A549 (cell line): ENCODE measurements around the gene CACNA1S. TPM values are rescaled to one million over a fixed set of nuclear protein-coding genes. Genes with fewer than 3 reads are reported as not detected.

ENCODE experiments used
- ATAC-seq, 2 experiments: fragments of 200-7000 bp in 1 of 2; fragments of >200 bp in 1 of 2; cut with Nextera tagmentation in 1 of 2; cut with Tn5 transposase in 1 of 2; 3 replicates each; pipeline versions ENCODE4 v1.8.0 to v1.9.1; 2018 to 2020; ENCODE audit warnings: mild to moderate bottlenecking in 1 of 2, moderate library complexity in 1 of 2
- CTCF ChIA-PET: fragments of 300-600 bp; sonication (Branson Sonifier 250); formaldehyde crosslinking; extraction: SDS; loops from one replicate; lab custom pipeline; 2021; ENCODE audit warnings: antibody characterized with exemption, inconsistent platforms; lab: Yijun Ruan, JAX
- POLR2A ChIA-PET: fragments of 350-600 bp; formaldehyde crosslinking; extraction: SDS; loops from one replicate; lab custom pipeline; 2021; ENCODE audit warnings: antibody characterized with exemption, inconsistent platforms; lab: Yijun Ruan, JAX
- DNase-seq, 2 experiments: peaks; one replicate each; pipeline versions ENCODE4 v3.0.0 to v3.0.0-alpha.2; 2011 to 2016; ENCODE audit warnings: low read depth in 1 of 2, low spot score in 1 of 2
- FAIRE-seq: peaks from 2 replicates; lab custom pipeline; 2011; peaks lifted over from hg19 to GRCh38; lab: Jason Lieb, UNC
- H3K27ac ChIP-seq, 2 experiments: fragments of >200 bp; sonication (Bioruptor Twin); formaldehyde crosslinking; 3 replicates each; pipeline ENCODE4 v1.5.1; 2016 to 2017
- H3K4me1 ChIP-seq: fragments of >200 bp; sonication (Bioruptor Twin); formaldehyde crosslinking; 3 replicates; pipeline ENCODE4 v1.6.1; 2016
- H3K4me2 ChIP-seq: fragments of >200 bp; sonication (Bioruptor Twin); formaldehyde crosslinking; 3 replicates; pipeline ENCODE4 v1.6.1; 2016
- H3K4me3 ChIP-seq: fragments of >200 bp; sonication (Bioruptor Twin); formaldehyde crosslinking; 3 replicates; pipeline ENCODE4 v1.5.1; 2016
- H3K9me3 ChIP-seq: fragments of >200 bp; sonication (Bioruptor Twin); formaldehyde crosslinking; 3 replicates; pipeline ENCODE4 v1.6.1; 2016
- BHLHE40 ChIP-seq: IDR thresholded peaks from 2 replicates; pipeline ENCODE4 v1.6.1; 2012; ENCODE audit warnings: low read depth, low read length, inconsistent platforms
- CBX2 ChIP-seq: fragments of 200-600 bp; sonication (generic); IDR thresholded peaks from 2 replicates; pipeline ENCODE4 v1.6.1; 2016; ENCODE audit warnings: low read depth, mild to moderate bottlenecking, borderline replicate concordance
- CBX8 ChIP-seq: fragments of 200-600 bp; sonication (generic); IDR thresholded peaks from 2 replicates; pipeline ENCODE4 v1.6.1; 2016
- EHF ChIP-seq: fragments of 250-450 bp; sonication (Bioruptor Pico); IDR thresholded peaks from 2 replicates; pipeline ENCODE4 v1.5.0; 2020; ENCODE audit warnings: mild to moderate bottlenecking
- EHMT2 ChIP-seq: fragments of 200-600 bp; sonication (generic); IDR thresholded peaks from 2 replicates; pipeline ENCODE4 v1.6.1; 2016; ENCODE audit warnings: antibody characterized with exemption, low read depth, mild to moderate bottlenecking, moderate library complexity
- EP300 ChIP-seq, 2 experiments: fragments of >200 bp; sonication (Bioruptor Twin); formaldehyde crosslinking; IDR thresholded peaks; 2 replicates in 1 of 2; 3 replicates in 1 of 2; pipeline ENCODE4 v1.6.1; 2016 to 2017
- ESRRA ChIP-seq: fragments of 150-350 bp; IDR thresholded peaks from 2 replicates; pipeline ENCODE4 v1.6.1; 2014; ENCODE audit warnings: mild to moderate bottlenecking, low read length, borderline replicate concordance
- FOSB ChIP-seq: fragments of 250-450 bp; sonication (Bioruptor Pico); IDR thresholded peaks from 2 replicates; pipeline ENCODE4 v1.5.0; 2020; ENCODE audit warnings: mild to moderate bottlenecking, moderate library complexity
- MYC ChIP-seq: IDR thresholded peaks from 2 replicates; pipeline ENCODE4 v1.6.1; 2012; ENCODE audit warnings: mild to moderate bottlenecking, inconsistent platforms, low read length, improper control_type of control experiment, borderline replicate concordance
- NFE2L2 ChIP-seq: fragments of 150-350 bp; conservative IDR thresholded peaks from 2 replicates; pipeline ENCODE4 v1.6.1; 2014; ENCODE audit warnings: low read length
- POLR2A ChIP-seq: IDR thresholded peaks from 2 replicates; pipeline ENCODE4 v1.6.1; 2012; ENCODE audit warnings: mild to moderate bottlenecking, low read length
- TFCP2L1 ChIP-seq: fragments of 250-450 bp; sonication (Bioruptor Pico); IDR thresholded peaks from 2 replicates; pipeline ENCODE4 v1.5.0; 2021; ENCODE audit warnings: mild to moderate bottlenecking
- TP53 ChIP-seq: fragments of 250-450 bp; sonication (Bioruptor Pico); IDR thresholded peaks from 2 replicates; pipeline ENCODE4 v1.5.0; 2021; ENCODE audit warnings: mild to moderate bottlenecking, moderate library complexity
- ZFP36 ChIP-seq: fragments of 450-650 bp; IDR thresholded peaks from 2 replicates; pipeline ENCODE4 v1.6.1; 2014; ENCODE audit warnings: borderline replicate concordance; ENCODE audit not compliant: partially characterized antibody
- ZNF302 ChIP-seq: fragments of 250-450 bp; sonication (Bioruptor Pico); IDR thresholded peaks from 2 replicates; pipeline ENCODE4 v1.9.0; 2021; ENCODE audit warnings: inconsistent platforms, mild to moderate bottlenecking, moderate library complexity
- WGBS: methylation state at CpG from one replicate; pipeline ENCODE4 v1.1.6; 2017; ENCODE audit errors: missing lambda C conversion rate; 5-methylcytosine and 5-hydroxymethylcytosine counted together
- polyA plus RNA-seq, 4 experiments: library from polyadenylated mRNA; depleted of rRNA in 3 of 4; stranded (reverse); fragments of >200 nt; fragmentation: RNase III in 1 of 4; extraction: RNeasy Plus Mini Kit Qiagen cat#74134 plus additional on column Dnase treatment in 1 of 4; gene quantifications; 2 replicates in 3 of 4; 3 replicates in 1 of 4; pipeline ENCODE4 v1.2.3, GENCODE V29; 2011 to 2017
- TF ChIP-seq, protein P1 (sequence below): fragments of >200 bp; sonication (Bioruptor Twin); formaldehyde crosslinking; IDR thresholded peaks from 2 replicates; pipeline ENCODE4 v1.6.1; 2016
- TF ChIP-seq, protein P2 (sequence below): IDR thresholded peaks from 2 replicates; pipeline ENCODE4 v1.6.1; 2012; ENCODE audit warnings: low read depth, borderline replicate concordance

The CACNA1S gene
- polyA plus RNA-seq, 2 of the 4 experiments (the other 2 are of a cell fraction), result 0.01 TPM; not detected in 1

DNA sequence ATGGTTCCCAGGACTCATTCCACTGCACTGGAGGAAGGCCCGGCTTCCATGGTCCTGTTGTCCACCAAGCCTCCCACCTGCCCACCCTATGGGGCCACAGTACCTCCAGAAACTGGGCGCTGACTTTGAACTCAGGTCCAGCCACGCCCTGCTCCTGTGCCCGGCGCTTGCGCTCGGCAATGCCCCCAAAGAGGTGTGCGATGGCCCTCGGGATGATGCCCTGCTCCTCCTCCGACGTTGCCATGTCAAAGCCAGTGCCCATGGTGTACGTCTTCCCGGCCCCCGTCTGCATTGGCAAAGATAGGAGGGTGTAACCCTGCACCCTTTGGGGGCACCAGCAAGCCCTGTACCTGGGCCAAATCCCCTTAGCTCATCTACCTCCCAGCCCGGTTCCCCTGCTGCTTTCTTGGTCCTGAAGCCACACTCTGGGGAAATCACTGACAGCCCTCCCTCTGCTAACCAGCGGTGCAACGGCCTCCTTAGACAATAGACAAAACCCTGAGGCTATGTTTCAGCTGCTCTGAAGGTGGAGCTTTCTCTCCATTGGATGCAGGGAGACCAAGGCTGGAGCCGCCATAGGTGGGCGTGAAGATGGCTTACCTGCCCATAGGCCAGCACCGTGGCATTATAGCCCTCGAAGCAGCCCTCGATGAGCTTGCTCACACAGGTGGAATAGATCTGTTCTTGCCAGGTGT is 103.4 kb downstream of the CACNA1S start:
- H3K27ac ChIP-seq, result no peak overlapping the region
- H3K9me3 ChIP-seq, result no peaks in the 10 kb centered on the region
- TF ChIP-seq, protein P1, sequence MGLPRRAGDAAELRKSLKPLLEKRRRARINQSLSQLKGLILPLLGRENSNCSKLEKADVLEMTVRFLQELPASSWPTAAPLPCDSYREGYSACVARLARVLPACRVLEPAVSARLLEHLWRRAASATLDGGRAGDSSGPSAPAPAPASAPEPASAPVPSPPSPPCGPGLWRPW, result no peak
- TF ChIP-seq TFCP2L1 (CRISPR knock-in tag) (no peak), CBX8 (no peak), POLR2A (no peak)
- H3K4me1 ChIP-seq, result peaks cover 6% of the 10 kb centered on the region; the same call in 1 of the 3 replicates
- ChIA-PET CTCF (interaction anchor here (0.7 to 3.3 kb wide), 6 partner anchors 9 to 37 kb away, joined by 3 to 9 read pairs (median 4); no protein-coding TSS in a partner anchor), POLR2A (no interaction called here)
- DNase-seq (no peak), FAIRE-seq (no peak), ATAC-seq (no peak)
- 89% methylated on average over 19 of the region's 22 CpGs for WGBS
- H3K4me2 ChIP-seq, result no peak overlapping the region
- H3K4me3 ChIP-seq, result no peak overlapping the region

DNA sequence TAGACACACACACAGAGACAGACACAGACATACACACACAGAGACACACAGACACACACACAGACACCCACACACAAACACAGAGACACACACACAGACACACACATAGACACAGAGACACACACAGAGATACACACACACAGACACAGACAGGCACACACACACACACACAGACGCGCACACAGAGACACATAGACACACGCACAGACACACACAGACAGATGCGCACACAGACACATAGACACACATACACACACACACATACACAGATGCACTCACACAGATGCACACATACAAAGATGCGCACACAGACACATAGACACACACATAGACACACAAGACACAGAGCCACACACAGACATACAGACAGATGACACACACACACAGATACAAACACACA is 104.7 kb downstream of the CACNA1S start:
- POLR2A ChIA-PET, result no interaction called here
- FAIRE-seq (no peak), DNase-seq (no peak), ATAC-seq (no peak)
- no peak for TF ChIP-seq MYC
- no peak for TF ChIP-seq TFCP2L1 (CRISPR knock-in tag)
- Histone ChIP-seq H3K27ac (no peak overlapping the region), H3K4me1 (no peaks in the 10 kb centered on the region), H3K4me2 (no peak overlapping the region), H3K9me3 (no peaks in the 10 kb centered on the region), H3K4me3 (no peak overlapping the region)
- WGBS, result 96% methylated on average over 5 of the region's 5 CpGs
- CTCF ChIA-PET, result no interaction called here

DNA sequence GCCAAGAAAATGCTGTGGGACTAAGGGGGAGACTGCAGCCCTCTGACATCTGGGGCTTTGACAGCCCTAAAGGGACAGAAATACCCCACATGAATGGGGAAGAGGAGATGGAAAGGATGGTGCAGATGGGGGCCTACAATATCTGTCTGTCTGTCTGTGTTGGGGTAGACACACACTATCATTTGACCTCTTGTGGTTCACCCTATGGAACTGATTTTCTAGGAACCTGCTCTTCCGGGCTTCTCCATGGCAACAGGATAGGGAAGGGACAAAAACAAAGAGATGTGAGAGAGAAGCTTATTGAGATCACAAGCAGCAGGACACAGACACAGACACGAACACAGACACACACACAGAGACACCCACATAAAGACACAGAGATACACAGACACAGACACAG is 105.8 kb downstream of the CACNA1S start:
- POLR2A ChIA-PET, result no interaction called here
- 29% methylated on average over 2 of the region's 2 CpGs for WGBS

DNA sequence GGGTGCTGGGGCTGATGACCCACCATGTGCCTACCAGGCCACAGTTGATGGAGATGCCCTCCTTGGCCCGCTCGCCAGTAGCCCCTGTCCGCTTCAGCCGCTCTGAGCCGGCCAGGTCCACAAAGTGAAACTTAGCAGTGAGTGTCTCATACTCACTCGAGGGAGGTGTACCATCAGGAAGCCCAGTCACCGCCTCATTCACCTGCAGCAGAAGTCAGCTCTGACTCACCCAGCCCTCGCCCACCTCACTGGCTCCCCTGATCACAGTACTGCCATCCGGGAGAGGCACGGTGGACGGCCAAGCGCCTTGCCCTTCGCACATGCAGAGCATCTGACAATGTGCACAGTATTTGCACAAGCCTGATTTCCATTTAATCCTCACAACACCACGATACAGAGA is 107.5 kb downstream of the CACNA1S start:
- no peak for TF ChIP-seq NFE2L2
- no peak for TF ChIP-seq EHMT2
- TF ChIP-seq FOSB (CRISPR knock-in tag), result no peak
- no peak for TF ChIP-seq EHF
- no peak for TF ChIP-seq TP53 (CRISPR knock-in tag)
- no peak for TF ChIP-seq CBX8
- 82% methylated on average over 14 of the region's 14 CpGs for WGBS
- ATAC-seq (no peak), FAIRE-seq (no peak), DNase-seq (no peak)
- Histone ChIP-seq H3K27ac (no peak overlapping the region), H3K4me3 (no peak overlapping the region), H3K4me2 (no peak overlapping the region), H3K4me1 (no peaks in the 10 kb centered on the region), H3K9me3 (no peaks in the 10 kb centered on the region)
- ChIA-PET CTCF (interaction anchor here (0.5 to 4.2 kb wide), 3 partner anchors 23 to 38 kb away, joined by 4 to 21 read pairs (median 4); no protein-coding TSS in a partner anchor), POLR2A (no interaction called here)

More for the DNA sequence above, 105.8 kb downstream of the CACNA1S start:
- Histone ChIP-seq H3K4me1 (no peaks in the 10 kb centered on the region), H3K9me3 (no peaks in the 10 kb centered on the region), H3K4me2 (no peak overlapping the region), H3K4me3 (no peak overlapping the region), H3K27ac (no peak overlapping the region)
- peak in 1 of 2 experiments; percentile 21 for DNase-seq
- ATAC-seq, result peak in 1 of 2 experiments; percentile 36; a peak in 2 of 6 replicates
- no peak for FAIRE-seq
- CTCF ChIA-PET, result interaction anchor here (0.7 to 4.2 kb wide), 4 partner anchors 12 to 113 kb away, joined by 3 to 21 read pairs (median 4); no protein-coding TSS in a partner anchor
- no peak for TF ChIP-seq BHLHE40
- TF ChIP-seq EP300 (IDR thresholded peaks at IDR 0.05), result no peak
- TF ChIP-seq, protein P2, sequence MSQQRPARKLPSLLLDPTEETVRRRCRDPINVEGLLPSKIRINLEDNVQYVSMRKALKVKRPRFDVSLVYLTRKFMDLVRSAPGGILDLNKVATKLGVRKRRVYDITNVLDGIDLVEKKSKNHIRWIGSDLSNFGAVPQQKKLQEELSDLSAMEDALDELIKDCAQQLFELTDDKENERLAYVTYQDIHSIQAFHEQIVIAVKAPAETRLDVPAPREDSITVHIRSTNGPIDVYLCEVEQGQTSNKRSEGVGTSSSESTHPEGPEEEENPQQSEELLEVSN, result no peak
- TF ChIP-seq CBX8, result no peak
- no peak for TF ChIP-seq ZFP36
- TF ChIP-seq CBX2, result no peak
- no peak for TF ChIP-seq ESRRA
- no peak for TF ChIP-seq NFE2L2
- TF ChIP-seq ZNF302, result no peak
